Common myeloid progenitor, CD34-positive (primary cell): ENCODE results near the gene OR8D4.

Source experiments
- CTCF ChIA-PET: fragments of 350-600 bp; sonication (Branson Sonifier 250); formaldehyde crosslinking; loops from one replicate; lab custom pipeline; 2021; ENCODE audit warnings: antibody characterized with exemption; lab: Charles Lee
- POLR2A ChIA-PET: fragments of 350-600 bp; sonication (Branson Sonifier 250); formaldehyde crosslinking; loops from one replicate; lab custom pipeline; 2021; ENCODE audit warnings: antibody characterized with exemption; lab: Charles Lee
- DNase-seq, 3 donors: peaks; one replicate each; pipeline versions ENCODE4 v3.0.0 to v3.0.0-alpha.2; 2013
- H3K27ac ChIP-seq, 2 experiments: 1 replicate in 1 of 2; 2 replicates in 1 of 2; pipeline ENCODE4 v1.7.0; 2013; ENCODE audit warnings: inconsistent platforms in 2 of 2, low read length in 2 of 2, mild to moderate bottlenecking in 2 of 2, low read depth in 1 of 2, moderate library complexity in 1 of 2; ENCODE audit not compliant: severe bottlenecking in 2 of 2, insufficient read depth in 1 of 2, poor library complexity in 1 of 2
- H3K27me3 ChIP-seq, 5 experiments: replicated peaks in 2 of 5; 1 replicate in 3 of 5; 2 replicates in 2 of 5; pipeline versions ENCODE4 v1.6.1 to v1.7.0; 2013; ENCODE audit warnings: low read length in 4 of 5, mild to moderate bottlenecking in 2 of 5, moderate library complexity in 2 of 5, inconsistent platforms in 1 of 5; ENCODE audit not compliant: insufficient read depth in 5 of 5, control insufficient read depth in 4 of 5
- H3K36me3 ChIP-seq, 4 experiments: 1 replicate in 2 of 4; 2 replicates in 2 of 4; pipeline versions ENCODE4 v1.6.1 to v1.7.0; 2013; ENCODE audit warnings: low read length in 3 of 4, control low read depth in 1 of 4, mild to moderate bottlenecking in 1 of 4; ENCODE audit not compliant: control insufficient read depth in 4 of 4, insufficient read depth in 4 of 4
- H3K4me1 ChIP-seq, 4 experiments: 1 replicate in 3 of 4; 2 replicates in 1 of 4; pipeline versions ENCODE4 v1.6.1 to v1.7.1; 2013; ENCODE audit warnings: low read length in 3 of 4, mild to moderate bottlenecking in 3 of 4, control low read depth in 1 of 4, inconsistent platforms in 1 of 4, moderate library complexity in 1 of 4; ENCODE audit not compliant: control insufficient read depth in 4 of 4, insufficient read depth in 4 of 4; ENCODE audit errors: control extremely low read depth in 1 of 4
- H3K4me3 ChIP-seq, 7 experiments: 1 replicate in 4 of 7; 2 replicates in 3 of 7; pipeline versions ENCODE4 v1.5.1 to v1.7.0; 2013; ENCODE audit warnings: mild to moderate bottlenecking in 7 of 7, low read length in 6 of 7, moderate library complexity in 6 of 7, inconsistent platforms in 2 of 7, low read depth in 2 of 7, control low read depth in 1 of 7; ENCODE audit not compliant: insufficient read depth in 4 of 7, control insufficient read depth in 1 of 7; ENCODE audit errors: extremely low read depth in 1 of 7
- H3K9me3 ChIP-seq, 5 experiments: 1 replicate in 4 of 5; 2 replicates in 1 of 5; pipeline versions ENCODE4 v1.6.1 to v1.7.1; 2013; ENCODE audit warnings: low read length in 4 of 5, mild to moderate bottlenecking in 2 of 5, inconsistent platforms in 1 of 5, low read depth in 1 of 5, moderate library complexity in 1 of 5; ENCODE audit not compliant: control insufficient read depth in 4 of 5, insufficient read depth in 2 of 5; ENCODE audit errors: control extremely low read depth in 1 of 5
- WGBS: methylation state at CpG from one replicate; pipeline ENCODE4 v1.1.5; 2013; ENCODE audit not compliant: insufficient coverage; 5-methylcytosine and 5-hydroxymethylcytosine counted together

The OR8D4 gene

DNA sequence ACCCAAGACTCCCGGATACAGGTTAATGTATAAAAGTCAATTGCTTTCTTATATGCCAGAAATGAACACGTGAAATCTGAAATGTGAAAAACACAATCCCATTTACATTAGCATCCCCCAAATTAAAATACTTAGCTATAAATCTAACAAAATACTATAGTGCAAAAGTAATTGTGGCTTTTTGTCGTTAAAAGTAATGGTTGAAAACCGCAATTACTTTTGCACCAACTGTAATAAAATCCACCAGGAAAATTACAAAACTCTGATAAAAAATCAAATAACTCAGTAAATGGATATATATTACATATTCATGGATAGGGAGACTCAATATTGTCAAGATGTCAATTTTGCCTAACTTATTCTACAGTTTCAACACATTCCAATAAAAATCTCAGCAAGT lies 21.1 kb upstream of the OR8D4 start:
- no peak overlapping the region for H3K27ac ChIP-seq
- no peaks in the 10 kb centered on the region for H3K4me1 ChIP-seq
- POLR2A ChIA-PET: no interaction called here
- WGBS: no CpG with 5 or more reads among the region's 4 CpGs
- H3K9me3 ChIP-seq: peaks cover 0 to 1% (median 0%) of the 10 kb centered on the region in 5 experiments
- H3K4me3 ChIP-seq: no peak overlapping the region
- no peaks in the 10 kb centered on the region for H3K36me3 ChIP-seq
- no peak for DNase-seq
- CTCF ChIA-PET: no interaction called here
- H3K27me3 ChIP-seq: peaks cover 0 to 2% (median 0%) of the 10 kb centered on the region in 5 experiments

GRCh38 chr11:123885570-123885969 lies 16.4 kb upstream of the OR8D4 start, which contains the start of gene TMEM225:
TMEM225 (minus strand) TSS chr11:123885670; CDS start chr11:123885425, 245 bp downstream.
- H3K36me3 ChIP-seq: no peaks in the 10 kb centered on the region
- POLR2A ChIA-PET: no interaction called here
- H3K27me3 ChIP-seq: peaks cover 0 to 5% (median 0%) of the 10 kb centered on the region in 5 experiments
- no peak within 1 kb of the TSS for H3K4me3 ChIP-seq
- H3K9me3 ChIP-seq: no peaks in the 10 kb centered on the region
- no peak within 1 kb of the TSS for H3K27ac ChIP-seq
- CTCF ChIA-PET: no interaction called here
- H3K4me1 ChIP-seq: no peaks in the 10 kb centered on the region
- DNase-seq: no peak
- WGBS: 100% methylated on average over 3 of the region's 3 CpGs

DNA sequence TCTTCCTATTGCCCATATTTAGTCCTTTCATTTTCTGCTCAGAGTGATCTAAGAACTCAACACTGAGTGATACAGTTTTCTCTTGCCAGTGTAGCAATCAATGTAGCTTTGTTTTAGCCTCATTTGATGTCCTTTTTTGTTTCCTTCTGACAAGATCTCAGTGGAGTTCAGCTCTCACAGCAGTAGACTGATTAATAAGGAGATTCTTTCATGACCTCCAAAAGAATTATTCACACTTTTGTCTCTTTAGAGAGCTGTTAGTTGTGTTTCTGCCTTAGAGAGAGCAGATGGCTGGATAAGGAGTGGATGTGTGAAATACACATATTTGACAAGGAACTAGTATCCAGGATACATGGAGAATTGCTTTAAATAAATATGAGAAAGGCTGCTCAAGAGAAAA lies 9.9 kb upstream of the OR8D4 start:
- Histone ChIP-seq H3K9me3 (no peaks in the 10 kb centered on the region), H3K36me3 (no peaks in the 10 kb centered on the region), H3K4me3 (no peak overlapping the region), H3K27me3 (no peaks in the 10 kb centered on the region), H3K27ac (no peak overlapping the region), H3K4me1 (no peaks in the 10 kb centered on the region)
- ChIA-PET CTCF (interaction anchor here (0.6 kb wide), 1 partner anchor 206 kb away, joined by 3 read pairs; no protein-coding TSS in a partner anchor), POLR2A (no interaction called here)
- DNase-seq: no peak

- Histone ChIP-seq H3K9me3 (no peaks in the 10 kb centered on the region), H3K4me1 (peaks cover 0 to 4% (median 0%) of the 10 kb centered on the region in 4 experiments), H3K27me3 (no peaks in the 10 kb centered on the region), H3K4me3 (no peak overlapping the region), H3K36me3 (no peaks in the 10 kb centered on the region), H3K27ac (no peak overlapping the region)
- DNase-seq: no peak
- WGBS: 90% methylated on average over 2 of the region's 3 CpGs
- ChIA-PET POLR2A (no interaction called here), CTCF (no interaction called here)
These were observed 2.2 kb upstream of the OR8D4 start for GRCh38 chr11:123899792-123900191.

DNA sequence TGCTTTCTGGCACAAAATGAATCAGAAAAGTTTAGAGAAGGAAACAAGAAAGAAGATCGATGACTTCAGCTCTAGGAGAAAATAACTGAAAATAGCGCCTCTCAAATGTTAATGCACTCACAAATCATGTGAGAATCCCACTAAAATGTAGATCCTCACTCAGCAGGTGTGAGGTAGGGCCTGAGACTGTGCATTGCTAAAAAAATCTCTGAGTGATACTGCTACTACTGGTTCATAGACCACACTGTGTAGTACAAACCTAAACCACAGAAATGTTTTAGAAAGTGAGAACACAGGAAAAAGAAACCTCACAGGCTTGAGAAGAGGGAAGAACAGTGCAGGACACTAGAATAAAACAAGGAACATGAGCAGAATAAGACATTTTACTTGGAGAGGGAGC lies 2.0 kb downstream of the OR8D4 start:
- DNase-seq: no peak
- no peaks in the 10 kb centered on the region for H3K27me3 ChIP-seq
- peaks cover 0 to 4% (median 0%) of the 10 kb centered on the region in 4 experiments for H3K4me1 ChIP-seq
- no peak overlapping the region for H3K4me3 ChIP-seq
- CTCF ChIA-PET: no interaction called here
- H3K27ac ChIP-seq: no peak overlapping the region
- POLR2A ChIA-PET: no interaction called here
- H3K9me3 ChIP-seq: no peaks in the 10 kb centered on the region
- H3K36me3 ChIP-seq: no peaks in the 10 kb centered on the region
- WGBS: 53% methylated on average over 2 of the region's 2 CpGs

DNA sequence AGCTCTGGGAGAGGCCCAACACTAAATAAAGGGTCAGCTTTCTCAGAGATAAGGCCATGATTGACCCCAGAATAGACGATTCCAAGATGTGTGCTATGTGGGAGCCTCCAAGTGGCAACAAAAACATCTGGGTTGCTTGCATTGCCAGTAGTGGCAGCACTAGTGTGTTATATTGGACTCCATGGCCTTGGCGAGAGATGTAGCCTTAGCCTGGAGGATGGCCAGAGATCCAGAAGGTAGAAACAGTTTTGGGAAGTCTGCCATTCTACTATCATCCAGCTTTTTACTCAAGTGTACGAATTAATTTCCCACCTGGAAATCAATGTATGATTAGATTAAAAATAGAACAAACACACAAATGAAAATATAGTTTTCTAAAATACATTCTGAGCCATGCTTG lies 3.0 kb downstream of the OR8D4 start:
- POLR2A ChIA-PET: no interaction called here
- 100% methylated on average over 2 of the region's 3 CpGs for WGBS
- H3K4me3 ChIP-seq: no peak overlapping the region
- peaks cover 0 to 4% (median 0%) of the 10 kb centered on the region in 4 experiments for H3K4me1 ChIP-seq
- H3K27me3 ChIP-seq: no peaks in the 10 kb centered on the region
- DNase-seq: no peak
- H3K9me3 ChIP-seq: no peaks in the 10 kb centered on the region
- no peaks in the 10 kb centered on the region for H3K36me3 ChIP-seq
- no peak overlapping the region for H3K27ac ChIP-seq
- CTCF ChIA-PET: no interaction called here

DNA sequence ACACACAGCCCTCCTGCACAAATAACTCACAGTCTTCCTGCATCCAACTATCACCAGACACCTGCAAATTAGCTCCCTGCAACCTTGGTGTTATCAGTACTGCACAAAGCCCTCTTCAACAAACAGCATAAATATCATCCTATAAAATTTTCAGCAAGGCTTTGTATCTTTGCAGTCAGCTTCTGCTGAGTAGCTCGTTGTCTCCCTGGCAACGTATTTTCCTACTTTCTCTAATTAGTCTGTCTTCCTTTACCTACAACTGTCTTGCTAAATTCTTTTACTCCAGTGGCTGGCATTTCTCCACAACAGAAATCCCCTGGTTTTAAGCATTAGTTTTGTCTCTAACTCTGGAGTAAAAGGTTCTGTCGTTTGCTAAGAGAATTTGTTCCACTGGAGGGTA lies 3.9 kb downstream of the OR8D4 start:
- ChIA-PET CTCF (no interaction called here), POLR2A (no interaction called here)
- H3K27me3 ChIP-seq: no peaks in the 10 kb centered on the region
- H3K9me3 ChIP-seq: no peaks in the 10 kb centered on the region
- peaks cover 0 to 4% (median 0%) of the 10 kb centered on the region in 4 experiments for H3K4me1 ChIP-seq
- no peak overlapping the region for H3K27ac ChIP-seq
- H3K36me3 ChIP-seq: no peaks in the 10 kb centered on the region
- no peak overlapping the region for H3K4me3 ChIP-seq
- 90% methylated on average over 3 of the region's 3 CpGs for WGBS
- no peak for DNase-seq
